ENCODE measurements around the gene XIRP1.
"Not testable (repeated sequence)": the region's sequence is repeated elsewhere in the genome, so short reads cannot be mapped to it uniquely, and the experiment has no call there.

Gene XIRP1

GRCh38 chr3:39185959-39186691 is 6.3 kb downstream of the XIRP1 start:
- DNase-seq (ENCODE audit: low read depth in 3 of 3): no peak

- no peak for DNase-seq (ENCODE audit: low read depth in 3 of 3)
Observed at GRCh38 chr3:39185326-39185958, 7.0 kb downstream of the XIRP1 start.

- no peak for DNase-seq (ENCODE audit: low read depth in 3 of 3)
Observed at GRCh38 chr3:39184968-39185285, 7.5 kb downstream of the XIRP1 start.

GRCh38 chr3:39184081-39184967 is 8.1 kb downstream of the XIRP1 start:
- no peak for DNase-seq (ENCODE audit: low read depth in 3 of 3)

- DNase-seq (ENCODE audit: low read depth in 3 of 3): no peak
Observed at GRCh38 chr3:39183211-39184080, 8.9 kb downstream of the XIRP1 start.

GRCh38 chr3:39181408-39182335 is 10.7 kb downstream of the XIRP1 start:
- DNase-seq (ENCODE audit: low read depth in 3 of 3): no peak

- DNase-seq (ENCODE audit: low read depth in 3 of 3): peak; percentile 69 to 87 (median 76)
Observed at GRCh38 chr3:39180546-39181346, 11.6 kb downstream of the XIRP1 start.

- DNase-seq (ENCODE audit: low read depth in 3 of 3): no peak
Observed at GRCh38 chr3:39180183-39180545, 12.2 kb downstream of the XIRP1 start.

GRCh38 chr3:39178553-39178952 is 13.8 kb downstream of the XIRP1 start:
- DNase-seq (ENCODE audit: low read depth in 3 of 3): no peak

GRCh38 chr3:39177708-39178332 is 14.6 kb downstream of the XIRP1 start:
- DNase-seq (ENCODE audit: low read depth in 3 of 3): peak; percentile 24 to 82 (median 41)

GRCh38 chr3:39176025-39176714 is 16.2 kb downstream of the XIRP1 start:
- no peak for DNase-seq (ENCODE audit: low read depth in 3 of 3)

- DNase-seq (ENCODE audit: low read depth in 3 of 3): no peak
Observed at GRCh38 chr3:39173318-39174125, 18.9 kb downstream of the XIRP1 start.

GRCh38 chr3:39171860-39172259 is 20.5 kb downstream of the XIRP1 start:
- no peak for DNase-seq (ENCODE audit: low read depth in 3 of 3)

- not testable (repeated sequence) for DNase-seq (ENCODE audit: low read depth in 3 of 3)
Observed at GRCh38 chr3:39170877-39171276, 21.5 kb downstream of the XIRP1 start.

- no peak for DNase-seq (ENCODE audit: low read depth in 3 of 3)
Observed at GRCh38 chr3:39170461-39170860, 21.9 kb downstream of the XIRP1 start.

- DNase-seq (ENCODE audit: low read depth in 3 of 3): no peak
Observed at GRCh38 chr3:39169712-39170111, 22.7 kb downstream of the XIRP1 start.

GRCh38 chr3:39168156-39168780 is 24.1 kb downstream of the XIRP1 start:
- no peak for DNase-seq (ENCODE audit: low read depth in 3 of 3)
